ENCODE measurements around the gene CD177.

DNA sequence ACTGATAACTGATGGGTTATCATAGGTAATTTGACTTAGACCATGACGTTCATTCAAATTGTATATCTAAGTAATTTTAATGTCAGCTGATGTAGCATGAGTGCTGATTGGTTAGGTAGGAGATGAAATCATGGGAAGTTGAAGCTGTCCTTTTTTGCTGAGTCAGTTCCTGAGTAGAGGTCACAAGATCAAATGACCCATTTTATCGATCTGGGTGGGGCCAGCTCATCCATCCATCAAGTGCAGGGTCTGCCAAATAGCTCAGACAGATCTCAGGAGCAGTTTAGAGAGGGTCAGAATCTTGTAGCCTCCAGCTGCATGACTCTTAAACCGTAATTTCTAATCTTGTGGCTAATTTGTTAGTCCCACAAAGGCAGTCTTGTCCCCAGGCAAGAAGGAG is 35.3 kb upstream of the CD177 start:
- TF ChIP-seq, protein P1, sequence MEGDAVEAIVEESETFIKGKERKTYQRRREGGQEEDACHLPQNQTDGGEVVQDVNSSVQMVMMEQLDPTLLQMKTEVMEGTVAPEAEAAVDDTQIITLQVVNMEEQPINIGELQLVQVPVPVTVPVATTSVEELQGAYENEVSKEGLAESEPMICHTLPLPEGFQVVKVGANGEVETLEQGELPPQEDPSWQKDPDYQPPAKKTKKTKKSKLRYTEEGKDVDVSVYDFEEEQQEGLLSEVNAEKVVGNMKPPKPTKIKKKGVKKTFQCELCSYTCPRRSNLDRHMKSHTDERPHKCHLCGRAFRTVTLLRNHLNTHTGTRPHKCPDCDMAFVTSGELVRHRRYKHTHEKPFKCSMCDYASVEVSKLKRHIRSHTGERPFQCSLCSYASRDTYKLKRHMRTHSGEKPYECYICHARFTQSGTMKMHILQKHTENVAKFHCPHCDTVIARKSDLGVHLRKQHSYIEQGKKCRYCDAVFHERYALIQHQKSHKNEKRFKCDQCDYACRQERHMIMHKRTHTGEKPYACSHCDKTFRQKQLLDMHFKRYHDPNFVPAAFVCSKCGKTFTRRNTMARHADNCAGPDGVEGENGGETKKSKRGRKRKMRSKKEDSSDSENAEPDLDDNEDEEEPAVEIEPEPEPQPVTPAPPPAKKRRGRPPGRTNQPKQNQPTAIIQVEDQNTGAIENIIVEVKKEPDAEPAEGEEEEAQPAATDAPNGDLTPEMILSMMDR (IDR thresholded peaks at IDR 0.05): no peak
- TF ChIP-seq POLR2A (IDR thresholded peaks at IDR 0.05): no peak

Data from uterus (tissue), 2 donors.